GM13976 (cell line): ENCODE measurements around the gene CCDC126.

ENCODE experiments used
- DNase-seq: peaks from one replicate; pipeline ENCODE4 v3.0.0; 2012; ENCODE audit warnings: low spot score
- CTCF ChIP-seq: IDR thresholded peaks from 2 replicates; pipeline ENCODE4 v1.5.1; 2012; ENCODE audit warnings: borderline replicate concordance, mild to moderate bottlenecking; ENCODE audit not compliant: insufficient read depth; ENCODE audit errors: extremely low read depth, missing control alignments, control extremely low read depth
- in situ Hi-C: fragments of 300-500 bp; cut with MboI; formaldehyde crosslinking; loops from one replicate; pipeline ENCODE4 v1.12.0; 2022; ENCODE audit warnings: low sequenced_read_pairs, mixed read lengths, inconsistent platforms; ENCODE audit not compliant: unreplicated experiment

CCDC126 gene

GRCh38 chr7:23619141-23619540, 22.0 kb downstream of the CCDC126 start:
- no peak for DNase-seq
- in situ Hi-C loops: no loop called here
- TF ChIP-seq CTCF: no peak

GRCh38 chr7:23622506-23622925, 25.3 kb downstream of the CCDC126 start:
- in situ Hi-C loops: no loop called here
- DNase-seq: no peak
- no peak for TF ChIP-seq CTCF

GRCh38 chr7:23628370-23628769, 31.2 kb downstream of the CCDC126 start:
- in situ Hi-C loops: no loop called here
- TF ChIP-seq CTCF: no peak
- no peak for DNase-seq

GRCh38 chr7:23633417-23633816, 36.2 kb downstream of the CCDC126 start:
- TF ChIP-seq CTCF: no peak
- in situ Hi-C loops: no loop called here
- no peak for DNase-seq

GRCh38 chr7:23645822-23646221, 48.6 kb downstream of the CCDC126 start:
- no peak for TF ChIP-seq CTCF
- DNase-seq: no peak
- in situ Hi-C loops: no loop called here

GRCh38 chr7:23653942-23654341, 56.8 kb downstream of the CCDC126 start:
- in situ Hi-C loops: no loop called here
- DNase-seq: no peak
- no peak for TF ChIP-seq CTCF

GRCh38 chr7:23654508-23654907, 57.3 kb downstream of the CCDC126 start:
- no peak for DNase-seq
- in situ Hi-C loops: no loop called here
- TF ChIP-seq CTCF: no peak
